ENCODE results near the gene TBCC.
"Not testable (repeated sequence)": the region's sequence is repeated elsewhere in the genome, so short reads cannot be mapped to it uniquely, and the experiment has no call there.

Gene TBCC

DNA sequence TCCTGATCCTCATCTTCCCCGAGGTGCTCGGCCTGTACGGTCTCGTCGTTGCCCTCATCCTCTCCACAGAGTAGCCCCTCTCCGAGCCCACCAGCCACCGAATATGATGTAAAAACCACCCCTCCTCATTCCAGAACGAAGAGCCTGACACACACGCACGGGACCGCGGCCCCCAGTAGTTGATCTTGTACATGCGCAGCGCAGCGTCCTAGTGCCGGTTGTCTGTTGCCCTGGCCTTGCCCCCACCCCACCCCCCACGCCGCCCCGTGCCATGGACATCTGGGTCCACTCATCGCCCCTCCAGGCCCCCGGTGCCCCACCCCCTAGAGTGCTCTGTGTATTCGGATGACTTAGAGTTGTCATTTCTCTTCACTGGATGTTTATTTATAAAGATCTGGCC lies 18.3 kb downstream of the TBCC start:
- FAIRE-seq = no peak

DNA sequence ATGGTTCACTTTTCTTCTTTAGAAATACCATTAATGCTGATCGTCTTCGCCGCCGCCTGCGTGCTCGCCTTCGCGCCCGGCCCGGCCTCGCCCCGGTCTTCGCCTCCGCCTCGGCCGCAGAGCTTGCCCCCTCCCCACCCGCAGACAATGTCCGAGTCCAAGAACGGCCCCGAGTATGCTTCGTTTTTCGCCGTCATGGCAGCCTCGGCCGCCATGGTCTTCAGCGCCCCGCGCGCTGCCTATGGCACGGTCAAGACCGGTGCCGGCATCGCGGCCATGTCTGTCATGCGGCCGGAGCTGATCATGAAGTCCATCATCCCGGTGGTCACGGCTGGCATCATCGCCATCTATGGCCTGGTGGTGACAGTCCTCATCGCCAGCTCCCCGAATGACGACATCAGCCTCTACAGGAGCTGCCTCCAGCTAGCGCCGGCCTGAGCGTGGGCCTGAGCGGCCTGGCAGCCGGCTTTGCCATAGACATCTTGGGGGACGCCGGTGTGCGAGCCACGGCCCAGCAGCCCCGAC lies 18.8 kb downstream of the TBCC start:
- no peak for FAIRE-seq

- FAIRE-seq = peak; percentile 83
Observed at GRCh38 chr6:42726485-42727086, 19.3 kb downstream of the TBCC start.

- no peak for FAIRE-seq
Observed at GRCh38 chr6:42726026-42726425, 19.9 kb downstream of the TBCC start.

DNA sequence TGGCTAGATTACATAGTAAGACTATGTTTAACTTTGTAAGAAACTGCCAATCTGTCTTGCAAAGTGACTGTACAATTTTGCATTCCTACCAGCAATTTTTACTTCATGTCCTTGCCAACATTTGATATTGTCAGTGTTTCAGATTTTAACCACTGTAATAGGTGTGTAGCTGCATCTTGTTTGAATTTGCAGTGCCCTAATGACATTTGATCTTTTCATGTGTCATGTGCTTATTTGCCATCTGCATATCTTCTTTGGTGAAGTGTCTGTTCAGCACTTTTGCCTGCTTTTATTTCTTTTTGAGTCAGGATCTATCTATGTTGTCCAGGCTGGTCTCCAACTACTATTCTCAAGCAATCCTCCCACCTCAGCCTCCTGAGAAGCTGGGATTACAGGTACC lies 21.1 kb downstream of the TBCC start:
- FAIRE-seq = no peak

DNA sequence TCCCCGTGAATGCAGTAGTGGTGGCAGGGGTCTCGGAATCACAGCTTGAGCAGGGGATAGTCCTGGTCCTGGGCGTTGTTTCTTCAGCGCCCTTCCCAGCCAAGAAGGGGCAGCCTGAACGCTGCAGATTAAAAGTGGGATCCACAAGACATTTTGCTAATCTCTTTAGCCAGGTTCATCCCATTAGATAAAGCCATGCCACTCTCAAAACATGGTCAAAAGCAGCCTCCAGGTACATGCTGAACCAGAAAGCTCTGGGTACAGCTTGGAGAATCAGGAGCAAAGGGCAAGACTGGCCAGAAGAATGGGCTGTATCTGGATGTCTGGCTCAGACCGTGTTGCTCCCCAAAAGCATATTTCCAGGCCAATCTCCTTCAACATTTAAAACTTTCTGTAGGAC lies 23.4 kb downstream of the TBCC start, which contains the start of gene PRPH2:
PRPH2 (minus strand) TSS at position 101 of the 400 bp plus-strand sequence. CDS start 263 bp downstream, outside the sequence.
- no peak for FAIRE-seq

- FAIRE-seq = no peak
Observed at GRCh38 chr6:42720739-42721138, 25.2 kb downstream of the TBCC start.

DNA sequence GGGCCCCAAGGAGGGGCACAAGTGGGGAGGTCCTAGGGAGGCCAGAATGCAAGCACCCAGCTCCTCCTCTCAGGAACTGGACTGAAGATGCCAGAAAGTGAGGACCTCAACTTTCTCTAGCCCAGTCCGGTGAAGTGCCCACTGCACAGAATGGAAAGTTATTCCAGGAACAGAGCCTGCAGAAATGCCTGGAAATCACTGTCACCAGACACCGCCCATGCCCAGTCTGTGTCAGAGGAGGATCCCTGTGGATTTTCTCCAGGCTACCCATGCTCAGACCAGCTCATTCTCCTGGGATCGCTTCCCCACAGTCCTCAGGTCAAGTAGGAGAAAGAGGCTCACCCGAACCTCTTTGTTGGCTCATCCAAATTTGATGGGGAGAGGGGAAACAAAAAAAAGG lies 30.0 kb downstream of the TBCC start:
- FAIRE-seq = no peak

GRCh38 chr6:42714098-42714761 lies 31.7 kb downstream of the TBCC start:
- FAIRE-seq = no peak

GRCh38 chr6:42711930-42712329 lies 34.0 kb downstream of the TBCC start:
- no peak for FAIRE-seq

GRCh38 chr6:42710316-42710715 lies 35.6 kb downstream of the TBCC start:
- no peak for FAIRE-seq

DNA sequence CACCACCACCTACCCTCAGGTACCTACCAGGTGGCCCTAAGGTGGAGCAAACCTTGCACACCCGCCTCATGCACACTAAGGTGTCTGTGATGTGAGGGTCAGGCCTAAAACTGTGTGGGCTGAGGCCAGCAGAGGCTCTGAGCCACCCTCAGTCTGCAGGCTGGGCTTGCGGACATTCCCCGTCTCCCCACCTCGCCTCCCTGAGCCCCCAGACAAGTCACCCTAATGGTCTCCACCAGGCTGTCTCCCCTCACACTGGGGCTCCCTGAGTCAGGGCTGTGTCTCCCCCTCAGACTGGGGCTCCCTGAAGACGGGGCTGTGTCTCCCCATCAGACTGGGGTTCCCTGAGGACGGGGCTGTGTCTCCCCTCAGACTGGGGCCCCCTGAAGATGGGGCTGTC lies 36.0 kb downstream of the TBCC start:
- FAIRE-seq = no peak

GRCh38 chr6:42708096-42708495 lies 37.8 kb downstream of the TBCC start:
- FAIRE-seq = no peak

DNA sequence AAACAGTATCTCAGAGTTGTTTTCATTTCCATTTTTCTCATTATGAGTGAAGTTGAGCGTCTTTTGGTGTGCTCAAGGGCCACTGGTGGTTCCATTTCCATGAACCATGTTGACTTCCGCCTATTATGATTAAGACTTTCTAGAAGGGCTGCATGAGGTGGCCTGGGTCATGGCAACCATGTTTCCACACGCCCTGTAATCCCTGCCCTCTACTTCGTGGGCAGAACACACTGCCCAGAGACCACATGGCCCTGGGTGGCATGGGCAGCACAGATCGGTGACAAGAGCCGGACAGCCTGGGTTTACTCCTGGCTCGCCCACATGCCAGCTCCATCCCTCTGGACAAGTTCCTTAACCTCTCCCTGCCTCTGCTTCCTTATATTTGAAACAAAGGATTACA lies 38.3 kb downstream of the TBCC start:
- FAIRE-seq = no peak

DNA sequence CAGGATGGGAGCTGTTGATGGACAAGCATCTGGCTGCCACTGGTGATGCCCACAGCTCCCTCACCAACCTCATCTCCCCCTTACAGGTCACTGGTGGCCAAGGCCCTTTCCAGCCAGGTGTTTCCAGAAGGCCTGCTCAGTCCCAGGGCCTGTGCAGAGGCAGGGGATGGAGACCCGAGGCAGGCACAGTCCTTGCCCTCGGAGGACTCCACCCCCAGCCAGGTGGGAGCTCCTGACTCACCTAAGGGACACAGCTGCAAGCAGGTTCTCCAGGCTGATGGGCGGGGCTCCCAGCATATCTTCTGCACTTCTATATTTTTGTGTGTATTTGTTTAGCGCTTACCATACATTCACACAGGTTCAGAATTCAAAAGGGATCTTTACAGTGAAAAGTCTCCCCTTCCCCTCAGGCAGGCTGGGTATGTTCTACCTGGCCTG lies 40.9 kb downstream of the TBCC start:
- FAIRE-seq = no peak

DNA sequence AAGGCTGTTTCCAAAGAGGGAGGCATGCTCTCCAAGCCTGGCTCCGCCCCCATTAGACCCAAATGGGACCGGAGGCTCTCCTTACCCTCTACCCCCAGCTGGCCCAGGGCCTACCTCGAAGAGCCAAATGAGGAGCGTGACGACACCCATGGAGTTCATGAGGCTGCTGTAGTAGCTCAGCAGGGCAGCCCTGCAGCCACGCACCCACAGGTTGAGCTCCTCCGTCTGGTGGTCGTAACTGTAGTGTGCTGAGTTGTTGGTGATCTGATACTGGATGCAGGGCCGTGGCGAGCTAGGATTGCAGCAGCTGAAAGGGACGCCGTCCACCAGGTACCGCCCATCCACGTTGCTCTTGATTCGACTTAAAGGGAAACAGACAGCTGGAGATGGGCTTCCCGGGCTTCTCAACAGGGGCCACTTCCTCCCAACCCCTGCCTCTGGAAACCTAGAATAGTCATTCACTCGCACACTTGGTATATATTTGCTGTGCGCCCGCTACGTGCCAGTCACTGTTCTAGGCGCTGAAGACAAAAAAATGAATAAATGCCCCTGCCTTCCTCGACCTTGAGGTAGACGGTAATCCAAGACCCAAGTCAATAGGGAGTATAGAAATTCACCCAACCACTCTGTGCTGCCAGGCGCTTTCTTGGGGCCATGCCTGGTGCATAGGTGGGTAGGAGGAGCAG lies 41.5 kb downstream of the TBCC start:
- FAIRE-seq = no peak

DNA sequence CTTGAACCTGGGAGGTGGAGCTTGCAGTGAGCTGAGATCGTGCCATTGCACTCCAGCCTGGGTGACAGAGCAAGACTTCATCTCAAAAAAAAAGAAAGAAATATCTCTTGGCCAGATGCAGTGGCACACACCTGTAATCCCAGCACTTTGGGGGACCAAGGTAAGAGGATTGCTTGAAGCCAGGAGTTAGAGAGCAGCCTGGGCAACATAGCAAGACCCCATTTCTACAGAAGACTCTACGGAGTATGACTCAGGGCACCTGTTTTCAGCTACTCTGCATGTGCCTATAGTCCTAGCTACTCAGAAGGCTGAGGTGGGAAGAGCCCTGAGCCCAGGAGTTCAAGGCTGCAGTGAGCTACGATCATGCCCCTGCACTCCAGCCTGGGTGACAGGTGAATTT lies 43.1 kb downstream of the TBCC start:
- FAIRE-seq = not testable (repeated sequence)

DNA sequence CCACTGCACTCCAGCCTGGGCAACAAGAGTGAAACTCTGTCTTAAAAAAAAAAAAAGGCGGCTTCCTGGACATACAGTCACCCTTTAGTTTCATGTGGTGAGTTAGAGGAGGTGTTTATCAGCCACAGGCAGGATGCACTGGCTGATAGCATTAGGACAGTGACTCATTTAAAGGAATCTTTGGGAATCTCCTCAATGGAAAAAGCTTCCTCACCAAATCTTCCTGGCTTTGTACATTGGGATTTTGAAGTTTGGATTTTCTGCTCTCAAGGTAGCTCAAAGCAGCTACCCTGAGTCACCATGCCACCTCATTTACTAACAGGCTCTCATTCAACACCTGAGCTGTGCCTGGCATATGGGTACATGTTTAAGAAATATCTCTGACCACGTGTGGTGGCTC lies 43.7 kb downstream of the TBCC start:
- FAIRE-seq = no peak

DNA sequence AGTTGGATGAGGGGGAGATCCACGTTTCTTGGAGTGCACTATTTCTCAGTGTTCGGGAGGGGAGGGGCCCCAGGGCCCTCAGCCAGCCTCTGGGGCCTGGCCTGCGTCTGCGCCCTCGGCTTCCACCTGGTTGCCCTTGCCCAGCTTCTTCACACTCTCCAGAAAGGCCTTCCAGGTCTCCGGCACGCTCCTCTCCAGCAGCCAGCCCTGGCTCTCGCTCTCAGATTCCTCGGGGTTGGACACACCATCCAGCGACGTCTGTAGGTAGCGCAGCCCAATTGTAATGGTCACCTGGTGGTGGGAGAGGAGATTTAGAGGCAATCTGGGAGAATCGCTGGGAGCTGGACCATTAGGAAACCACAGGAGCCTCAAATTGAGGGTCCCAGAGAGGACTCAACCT lies 47.7 kb downstream of the TBCC start:
- FAIRE-seq = no peak

DNA sequence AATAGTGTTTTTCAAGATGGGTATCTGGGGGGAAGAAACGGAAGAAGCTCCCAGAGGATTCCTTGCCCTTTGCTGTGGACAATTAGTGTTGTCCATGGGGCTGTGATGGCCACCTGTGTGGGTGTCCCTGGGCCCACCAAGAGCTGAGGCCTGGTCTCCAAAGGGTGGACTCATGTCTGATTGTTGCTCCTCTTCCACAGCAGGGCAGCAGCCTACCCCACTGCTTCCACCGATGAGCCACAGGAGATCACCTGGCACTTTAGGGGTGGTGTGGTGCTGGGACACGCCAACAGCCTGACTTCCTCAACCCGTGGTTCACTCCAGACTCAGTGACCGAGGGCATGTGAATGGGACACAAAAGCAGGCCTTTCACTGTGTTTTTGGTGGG lies 48.6 kb downstream of the TBCC start:
- FAIRE-seq = no peak

DNA sequence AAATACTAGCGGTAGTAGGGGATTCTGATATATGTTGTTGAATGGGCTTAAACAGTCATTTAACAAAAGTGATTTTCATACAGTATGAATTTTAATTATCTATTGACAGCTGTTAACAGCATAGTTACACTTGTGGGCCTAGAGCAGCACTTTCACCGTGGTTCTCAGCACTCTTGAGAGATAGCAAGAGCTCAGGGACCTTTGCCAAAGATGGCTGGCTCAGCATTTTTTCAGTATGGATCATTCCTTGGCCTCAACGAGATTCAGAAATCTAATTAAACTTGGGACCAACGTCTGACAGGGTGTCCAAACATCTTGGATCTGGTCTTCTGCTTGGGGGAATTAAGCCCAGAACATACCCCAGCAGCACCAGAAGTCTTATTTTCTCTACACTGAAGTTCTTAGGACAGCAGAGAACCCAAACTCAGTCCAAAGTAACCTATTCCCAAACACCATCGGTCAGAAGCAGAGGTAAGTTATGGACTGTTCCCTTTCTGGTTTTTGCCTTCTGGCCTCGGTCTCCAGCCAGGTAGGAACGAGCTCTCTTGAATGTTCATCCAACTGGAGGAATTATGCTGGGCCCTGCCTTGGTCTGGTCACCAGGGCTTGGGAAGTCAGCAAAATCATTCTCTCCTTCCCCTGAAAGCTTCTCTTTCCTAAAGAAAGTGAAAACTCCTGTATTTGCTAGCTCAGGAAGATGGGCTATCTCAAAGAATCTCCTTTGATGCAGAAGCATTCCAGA lies 49.2 kb downstream of the TBCC start:
- FAIRE-seq = no peak

- no peak for FAIRE-seq
Observed at GRCh38 chr6:42694586-42694985, 51.3 kb downstream of the TBCC start.
